Epithelial cell of proximal tubule (primary cell): ENCODE data around the gene ARHGAP19. TPM values are rescaled to one million over a fixed set of nuclear protein-coding genes. Genes with fewer than 3 reads are reported as not detected.
A peak's percentile ranks its signal among the peaks of the same experiment; 100 is the strongest.

Source experiments
- DNase-seq: peaks from one replicate; pipeline ENCODE4 v3.0.0-alpha.2; 2011; ENCODE audit warnings: low read depth
- H3K4me3 ChIP-seq: 2 replicates; pipeline ENCODE4 v1.5.1; 2011; ENCODE audit warnings: low read depth, mild to moderate bottlenecking, low read length
- CTCF ChIP-seq: conservative IDR thresholded peaks from 2 replicates; pipeline ENCODE4 v1.5.1; 2012; ENCODE audit warnings: low read depth, mild to moderate bottlenecking, low read length
- total RNA-seq: library from RNA; depleted of rRNA; stranded (reverse); fragments of >200 nt; gene quantifications from 2 replicates; pipeline ENCODE4 v1.2.3, GENCODE V29; 2015

Gene ARHGAP19
- total RNA-seq, 1 donor from 2014 or later, result 8.8 TPM

- TF ChIP-seq CTCF, result no peak
- no peak for DNase-seq
- H3K4me3 ChIP-seq, result no peak overlapping the region
Measured at GRCh38 chr10:97217299-97217698, 75.1 kb downstream of the ARHGAP19 start.

- no peak overlapping the region for H3K4me3 ChIP-seq
- no peak for TF ChIP-seq CTCF
- DNase-seq, result no peak
Measured at GRCh38 chr10:97215619-97216260, 76.7 kb downstream of the ARHGAP19 start.

GRCh38 chr10:97213431-97213830, 79.0 kb downstream of the ARHGAP19 start:
- DNase-seq, result no peak
- H3K4me3 ChIP-seq, result no peak overlapping the region
- TF ChIP-seq CTCF, result no peak

GRCh38 chr10:97211229-97211628, 81.2 kb downstream of the ARHGAP19 start:
- no peak overlapping the region for H3K4me3 ChIP-seq
- DNase-seq, result no peak
- no peak for TF ChIP-seq CTCF

GRCh38 chr10:97210543-97210960, 81.9 kb downstream of the ARHGAP19 start:
- H3K4me3 ChIP-seq, result no peak overlapping the region
- TF ChIP-seq CTCF, result peak; percentile 99
- DNase-seq, result no peak

- TF ChIP-seq CTCF, result no peak
- DNase-seq, result no peak
- H3K4me3 ChIP-seq, result no peak overlapping the region
Measured at GRCh38 chr10:97207756-97208346, 84.6 kb downstream of the ARHGAP19 start.

GRCh38 chr10:97207131-97207530, 85.3 kb downstream of the ARHGAP19 start:
- TF ChIP-seq CTCF, result no peak
- no peak for DNase-seq
- H3K4me3 ChIP-seq, result no peak overlapping the region
